ENCODE measurements around the gene MYO7A.

MYO7A gene

GRCh38 chr11:77187776-77188632 is 60.0 kb downstream of the MYO7A start:
- no peak for FAIRE-seq
- TF ChIP-seq, protein P1, sequence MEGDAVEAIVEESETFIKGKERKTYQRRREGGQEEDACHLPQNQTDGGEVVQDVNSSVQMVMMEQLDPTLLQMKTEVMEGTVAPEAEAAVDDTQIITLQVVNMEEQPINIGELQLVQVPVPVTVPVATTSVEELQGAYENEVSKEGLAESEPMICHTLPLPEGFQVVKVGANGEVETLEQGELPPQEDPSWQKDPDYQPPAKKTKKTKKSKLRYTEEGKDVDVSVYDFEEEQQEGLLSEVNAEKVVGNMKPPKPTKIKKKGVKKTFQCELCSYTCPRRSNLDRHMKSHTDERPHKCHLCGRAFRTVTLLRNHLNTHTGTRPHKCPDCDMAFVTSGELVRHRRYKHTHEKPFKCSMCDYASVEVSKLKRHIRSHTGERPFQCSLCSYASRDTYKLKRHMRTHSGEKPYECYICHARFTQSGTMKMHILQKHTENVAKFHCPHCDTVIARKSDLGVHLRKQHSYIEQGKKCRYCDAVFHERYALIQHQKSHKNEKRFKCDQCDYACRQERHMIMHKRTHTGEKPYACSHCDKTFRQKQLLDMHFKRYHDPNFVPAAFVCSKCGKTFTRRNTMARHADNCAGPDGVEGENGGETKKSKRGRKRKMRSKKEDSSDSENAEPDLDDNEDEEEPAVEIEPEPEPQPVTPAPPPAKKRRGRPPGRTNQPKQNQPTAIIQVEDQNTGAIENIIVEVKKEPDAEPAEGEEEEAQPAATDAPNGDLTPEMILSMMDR (IDR thresholded peaks at IDR 0.05; ENCODE audit: insufficient read depth, missing control alignments): peak; percentile 97
- peak; percentile 98 for DNase-seq (ENCODE audit: insufficient read length, low spot score)

- DNase-seq (ENCODE audit: insufficient read length, low spot score): no peak
- FAIRE-seq: no peak
- TF ChIP-seq, protein P1 (IDR thresholded peaks at IDR 0.05; ENCODE audit: insufficient read depth, missing control alignments): no peak
Observed at GRCh38 chr11:77188633-77189491, 60.8 kb downstream of the MYO7A start.

- DNase-seq (ENCODE audit: insufficient read length, low spot score) (no peak), FAIRE-seq (no peak)
- TF ChIP-seq, protein P1 (IDR thresholded peaks at IDR 0.05; ENCODE audit: insufficient read depth, missing control alignments): no peak
Observed at GRCh38 chr11:77189588-77190210, 61.7 kb downstream of the MYO7A start.

DNA sequence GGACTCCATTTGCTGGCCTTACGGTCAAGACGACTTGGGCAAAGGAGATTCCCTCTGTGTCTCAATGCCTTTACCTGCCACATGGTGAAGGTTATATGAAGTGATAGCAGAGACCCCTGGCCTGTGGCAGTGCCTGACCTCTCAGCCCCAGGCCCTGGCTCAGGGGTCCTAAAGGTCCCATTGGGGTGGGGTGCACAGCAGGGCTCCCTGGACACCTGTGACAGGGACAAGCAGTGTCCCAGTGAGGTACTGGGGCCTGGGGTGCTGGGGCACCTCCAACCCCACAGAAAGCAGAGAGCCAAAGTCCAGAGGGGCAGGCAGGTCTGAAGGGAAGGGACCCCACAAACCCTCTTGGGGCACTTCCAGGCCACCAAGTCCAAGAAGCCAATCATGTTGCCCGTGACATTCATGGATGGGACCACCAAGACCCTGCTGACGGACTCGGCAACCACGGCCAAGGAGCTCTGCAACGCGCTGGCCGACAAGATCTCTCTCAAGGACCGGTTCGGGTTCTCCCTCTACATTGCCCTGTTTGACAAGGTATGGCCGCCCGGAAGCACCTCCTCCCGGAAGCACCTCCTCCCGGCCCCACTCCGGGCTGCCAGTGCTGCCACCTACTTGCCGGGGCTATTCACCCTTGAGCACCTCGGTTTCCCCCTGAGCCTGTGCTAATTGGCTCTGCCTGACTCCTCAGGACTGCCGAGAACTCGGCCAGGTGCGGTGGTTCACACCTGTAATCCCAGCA is 62.5 kb downstream of the MYO7A start:
- TF ChIP-seq, protein P1 (IDR thresholded peaks at IDR 0.05; ENCODE audit: insufficient read depth, missing control alignments): no peak
- FAIRE-seq (no peak), DNase-seq (ENCODE audit: insufficient read length, low spot score) (no peak)

DNA sequence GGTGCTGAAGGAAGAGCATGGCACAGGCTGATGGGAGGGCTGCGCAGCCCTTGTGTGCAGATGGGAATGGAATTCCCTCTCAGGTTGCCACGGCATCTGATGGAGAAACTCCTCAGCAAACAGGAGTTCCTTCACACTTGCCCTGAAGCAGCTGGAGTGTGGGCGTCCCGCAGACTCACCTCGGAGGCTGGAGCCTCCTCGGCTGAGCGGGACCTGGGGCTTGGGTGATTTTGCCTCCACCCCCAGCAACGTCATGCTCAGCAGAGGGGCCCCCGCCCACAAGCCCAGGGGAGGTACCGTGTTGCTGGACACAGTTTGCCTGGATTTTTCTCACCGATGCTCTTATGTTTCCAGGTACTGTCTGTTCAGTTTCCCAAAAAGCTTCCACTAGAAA is 63.4 kb downstream of the MYO7A start:
- FAIRE-seq: no peak
- TF ChIP-seq, protein P1 (IDR thresholded peaks at IDR 0.05; ENCODE audit: insufficient read depth, missing control alignments): no peak
- no peak for DNase-seq (ENCODE audit: insufficient read length, low spot score)

GRCh38 chr11:77191823-77192495 is 63.9 kb downstream of the MYO7A start:
- FAIRE-seq (no peak), DNase-seq (ENCODE audit: insufficient read length, low spot score) (no peak)
- TF ChIP-seq, protein P1 (IDR thresholded peaks at IDR 0.05; ENCODE audit: insufficient read depth, missing control alignments): no peak

Data from D721Med (cell line).